Peyer's patch (tissue), 4 donors: ENCODE results near the gene MGAT5B. TPM values are rescaled to one million over a fixed set of nuclear protein-coding genes. Genes with fewer than 3 reads are reported as not detected.

Experiments
- DNase-seq, 3 donors: peaks; one replicate each; pipeline ENCODE4 v3.0.0-alpha.2; 2017 to 2019
- H3K27ac ChIP-seq, 4 donors: fragments of 200-600 bp; sonication (generic); one replicate each; pipeline ENCODE4 v1.5.1; 2016 to 2019
- H3K27me3 ChIP-seq, 2 donors: fragments of 200-600 bp; sonication (generic); one replicate each; pipeline ENCODE4 v1.5.1; 2019
- H3K36me3 ChIP-seq, 3 donors: fragments of 200-600 bp; sonication (generic); one replicate each; pipeline ENCODE4 v1.5.1; 2016 to 2019
- H3K4me1 ChIP-seq, 4 donors: fragments of 200-600 bp; sonication (generic); one replicate each; pipeline ENCODE4 v1.5.1; 2016 to 2019
- H3K4me3 ChIP-seq, 4 donors: fragments of 200-600 bp; sonication (generic); 1 replicate in 3 of 4; 2 replicates in 1 of 4; pipeline ENCODE4 v1.5.1; 2016 to 2019; ENCODE audit warnings: mild to moderate bottlenecking in 1 of 4
- H3K9me3 ChIP-seq, 4 donors: fragments of 200-600 bp; sonication (generic); one replicate each; pipeline ENCODE4 v1.5.1; 2016 to 2019; ENCODE audit warnings: mild to moderate bottlenecking in 1 of 4
- CTCF ChIP-seq, 6 experiments: fragments of 450-650 bp in 4 of 6; fragments of 200-600 bp in 2 of 6; sonication (generic) in 1 of 6; IDR thresholded peaks; one replicate each; pipeline ENCODE4 v1.5.1; 2017 to 2019; ENCODE audit warnings: antibody characterized with exemption in 6 of 6, mild to moderate bottlenecking in 3 of 6, moderate library complexity in 1 of 6
- POLR2A ChIP-seq, 2 donors: fragments of 450-650 bp; IDR thresholded peaks; one replicate each; pipeline ENCODE4 v1.5.1; 2017; ENCODE audit warnings: antibody characterized with exemption in 2 of 2, mild to moderate bottlenecking in 2 of 2, moderate library complexity in 2 of 2
- total RNA-seq, 4 donors: library from RNA; depleted of rRNA; stranded (reverse); fragments of >200 nt; gene quantifications; one replicate each; pipeline ENCODE4 v1.1.0, GENCODE V29; 2016

Gene MGAT5B
- total RNA-seq, 4 donors from 2014 or later, result 0.27 to 6.6 (median 0.47) TPM; not detected in 1

DNA sequence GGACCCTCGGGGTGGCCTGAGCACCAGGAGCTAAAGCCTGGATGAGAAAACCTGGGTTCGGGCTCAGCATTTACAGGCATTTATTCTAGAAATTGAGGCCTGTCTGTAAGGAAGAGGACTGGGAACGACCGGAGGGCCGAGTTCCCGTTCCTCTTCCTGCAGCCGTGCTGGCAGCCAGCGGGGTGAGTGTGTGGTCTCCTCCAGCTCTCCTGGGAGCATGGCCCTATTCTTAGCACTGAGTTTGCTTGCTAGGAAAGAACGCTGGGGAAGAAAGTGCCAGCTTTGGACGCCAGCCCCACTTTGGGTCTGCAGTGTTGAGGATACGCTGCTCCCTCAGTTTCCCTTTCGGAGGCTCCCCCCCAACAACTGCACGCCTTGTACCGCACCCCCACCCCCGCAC, 49.6 kb downstream of the MGAT5B start:
- H3K9me3 ChIP-seq, result no peaks in the 10 kb centered on the region
- no peaks in the 10 kb centered on the region for H3K4me1 ChIP-seq
- no peak overlapping the region for H3K27ac ChIP-seq
- no peaks in the 10 kb centered on the region for H3K27me3 ChIP-seq
- DNase-seq, result no peak
- H3K4me3 ChIP-seq, result no peak overlapping the region
- no peaks in the 10 kb centered on the region for H3K36me3 ChIP-seq
- TF ChIP-seq CTCF (IDR thresholded peaks at IDR 0.05), result no peak
- TF ChIP-seq POLR2A (IDR thresholded peaks at IDR 0.05), result no peak

- DNase-seq, result no peak
- Histone ChIP-seq H3K27ac (no peak overlapping the region), H3K36me3 (no peaks in the 10 kb centered on the region), H3K4me1 (no peaks in the 10 kb centered on the region), H3K4me3 (no peak overlapping the region), H3K27me3 (no peaks in the 10 kb centered on the region), H3K9me3 (no peaks in the 10 kb centered on the region)
- TF ChIP-seq POLR2A (IDR thresholded peaks at IDR 0.05), result no peak
- TF ChIP-seq CTCF (IDR thresholded peaks at IDR 0.05), result no peak
Observed at GRCh38 chr17:76918811-76919210, 50.6 kb downstream of the MGAT5B start.

DNA sequence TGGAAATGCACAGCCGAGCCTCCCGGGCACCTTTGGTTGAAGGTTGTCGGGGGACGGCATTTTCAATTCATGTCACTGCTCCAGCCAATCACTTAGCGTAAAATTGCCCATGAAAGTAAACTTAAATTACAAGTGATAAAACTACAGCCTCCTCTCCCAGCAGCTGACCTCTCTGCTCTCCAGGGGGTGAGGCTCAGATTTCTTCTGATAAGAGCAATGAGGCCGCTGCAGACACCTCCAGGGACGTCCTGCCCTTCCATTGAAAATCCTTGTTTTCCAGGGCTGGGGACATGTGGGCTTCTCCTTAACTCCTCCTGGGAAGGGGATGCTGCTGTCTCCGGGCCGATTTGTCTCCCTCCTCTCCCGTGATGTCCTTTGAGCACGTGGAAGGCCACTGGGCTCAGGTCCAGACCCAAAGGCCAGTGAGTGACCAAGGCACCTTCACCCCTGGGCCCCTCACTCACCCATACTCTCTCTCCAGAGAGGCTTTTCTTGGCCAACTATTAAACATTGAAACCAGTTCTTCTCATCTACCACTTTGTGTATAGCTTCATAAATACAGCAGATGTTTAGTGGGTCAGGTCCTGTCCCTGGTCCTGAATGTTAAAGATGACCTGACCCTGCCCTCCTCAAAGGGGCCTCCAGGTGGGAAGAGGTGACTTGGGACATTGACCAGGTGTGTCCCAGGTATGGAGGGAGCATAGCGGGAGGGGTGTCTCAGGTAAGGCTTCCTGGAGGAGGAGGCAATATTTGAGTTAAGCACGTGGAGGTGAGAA, 52.3 kb downstream of the MGAT5B start:
- TF ChIP-seq CTCF (IDR thresholded peaks at IDR 0.05) (no peak), POLR2A (IDR thresholded peaks at IDR 0.05) (no peak)
- H3K4me1 ChIP-seq, result no peaks in the 10 kb centered on the region
- H3K4me3 ChIP-seq, result no peak overlapping the region
- no peaks in the 10 kb centered on the region for H3K27me3 ChIP-seq
- no peak for DNase-seq
- H3K27ac ChIP-seq, result no peak overlapping the region
- no peaks in the 10 kb centered on the region for H3K36me3 ChIP-seq
- H3K9me3 ChIP-seq, result no peaks in the 10 kb centered on the region

DNA sequence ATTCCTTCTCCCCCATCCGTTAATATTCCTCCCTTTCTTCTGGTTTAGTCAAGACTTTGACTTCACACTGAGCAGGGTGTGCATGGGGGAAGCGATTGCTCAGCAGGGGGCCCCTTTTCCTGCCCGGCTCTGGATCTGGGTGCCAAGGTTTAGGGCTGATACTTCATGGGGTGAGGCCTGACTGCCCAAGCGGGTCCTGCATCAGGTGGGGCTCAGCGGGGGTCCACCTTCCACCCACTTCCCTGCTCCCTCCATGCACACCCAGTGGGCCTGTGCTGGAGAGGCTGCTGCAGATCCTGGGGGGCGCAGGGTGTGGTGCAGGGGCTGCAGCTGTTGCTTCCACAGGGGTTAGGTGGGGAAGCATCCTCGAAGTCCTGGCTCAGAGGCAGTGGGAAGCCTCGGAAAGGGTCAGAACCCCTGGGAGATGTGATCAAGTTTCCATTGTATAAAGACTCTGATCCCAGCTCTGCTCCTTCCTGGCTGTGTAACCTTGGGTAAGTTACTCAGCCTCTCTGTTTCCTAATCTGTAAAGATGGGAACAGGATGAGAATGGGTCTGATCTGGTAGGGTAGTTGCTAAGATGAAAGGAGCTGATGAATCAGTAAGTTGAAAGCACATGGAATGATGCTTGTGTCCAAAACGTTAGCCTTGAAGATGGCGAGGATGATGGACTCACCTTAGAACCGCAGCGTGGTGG, 53.3 kb downstream of the MGAT5B start:
- no peaks in the 10 kb centered on the region for H3K36me3 ChIP-seq
- no peak overlapping the region for H3K27ac ChIP-seq
- no peaks in the 10 kb centered on the region for H3K4me1 ChIP-seq
- H3K4me3 ChIP-seq, result no peak overlapping the region
- TF ChIP-seq CTCF (IDR thresholded peaks at IDR 0.05) (no peak), POLR2A (IDR thresholded peaks at IDR 0.05) (no peak)
- no peaks in the 10 kb centered on the region for H3K27me3 ChIP-seq
- H3K9me3 ChIP-seq, result no peaks in the 10 kb centered on the region
- DNase-seq, result no peak

GRCh38 chr17:76922084-76922483, 53.9 kb downstream of the MGAT5B start:
- DNase-seq, result no peak
- H3K9me3 ChIP-seq, result no peaks in the 10 kb centered on the region
- no peaks in the 10 kb centered on the region for H3K36me3 ChIP-seq
- no peak overlapping the region for H3K27ac ChIP-seq
- no peaks in the 10 kb centered on the region for H3K27me3 ChIP-seq
- TF ChIP-seq CTCF (IDR thresholded peaks at IDR 0.05) (no peak), POLR2A (IDR thresholded peaks at IDR 0.05) (no peak)
- H3K4me3 ChIP-seq, result no peak overlapping the region
- H3K4me1 ChIP-seq, result no peaks in the 10 kb centered on the region
